ENCODE measurements around the gene TMEM209. TPM values are rescaled to one million over a fixed set of nuclear protein-coding genes. Genes with fewer than 3 reads are reported as not detected.

TMEM209 gene
- total and polyA plus RNA-seq, 4 donors: 3.8 to 13.7 (median 8.6) TPM

DNA sequence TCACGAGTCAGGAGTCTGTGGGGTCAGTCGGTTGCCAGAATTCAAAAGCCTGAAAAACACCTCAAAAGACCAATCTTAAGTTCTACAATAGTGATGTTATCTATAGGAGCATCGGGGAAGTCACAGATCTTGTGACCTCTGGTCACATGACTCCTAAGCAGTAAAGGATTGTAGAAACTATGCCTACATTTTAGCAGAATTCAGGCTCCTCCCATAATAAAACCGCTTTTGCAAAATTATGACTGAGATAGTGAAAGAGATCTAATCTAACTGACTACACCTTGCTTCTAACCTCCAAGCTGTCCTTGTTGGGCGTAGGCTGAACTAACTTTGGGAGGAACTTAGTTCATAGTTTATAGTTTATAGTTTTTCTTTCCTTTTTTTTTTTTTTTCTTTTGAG lies 19.0 kb upstream of the TMEM209 start:
- ATAC-seq (ENCODE audit: low FRiP score) (no peak), DNase-seq (no peak)
- no peaks in the 10 kb centered on the region for H3K27me3 ChIP-seq (ENCODE audit: control insufficient read depth in 1 of 2, insufficient read depth in 2 of 2, low read length in 1 of 2)
- no peaks in the 10 kb centered on the region for H3K9me3 ChIP-seq (ENCODE audit: control insufficient read depth, low read length)
- H3K4me3 ChIP-seq (ENCODE audit: low read length in 2 of 2): no peak overlapping the region
- no peaks in the 10 kb centered on the region for H3K4me1 ChIP-seq (ENCODE audit: control insufficient read depth in 1 of 2, insufficient read depth in 2 of 2, low read length in 2 of 2)
- no peak overlapping the region for H3K27ac ChIP-seq (ENCODE audit: low read depth in 1 of 2, low read length in 2 of 2)
- intact Hi-C loops (cut with DNase I): no loop called here
- H3K36me3 ChIP-seq (ENCODE audit: control insufficient read depth in 1 of 2, insufficient read depth in 2 of 2, low read length in 1 of 2): no peaks in the 10 kb centered on the region
- WGBS, 2 donors: 94 to 98% methylated on average over 5 of the region's 5 CpGs

DNA sequence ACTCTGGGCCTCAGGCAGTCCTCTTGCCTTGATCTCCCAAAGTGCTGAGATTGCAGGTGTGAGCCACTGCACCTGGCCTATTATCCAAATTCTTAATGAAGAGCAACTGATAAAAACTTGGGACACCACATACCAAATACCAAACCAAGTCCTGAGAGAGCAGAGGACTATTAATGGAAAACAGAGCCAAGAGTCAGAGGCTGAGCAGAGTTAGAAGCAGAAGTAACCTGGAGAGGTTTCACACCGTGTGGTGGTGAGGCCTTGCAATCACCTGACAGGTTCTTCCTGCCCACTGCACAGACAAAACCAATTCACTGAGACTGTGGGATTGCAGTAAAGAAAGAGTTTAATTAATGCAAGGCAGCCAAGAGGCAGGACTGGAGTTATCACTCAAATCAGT lies 18.4 kb upstream of the TMEM209 start:
- H3K36me3 ChIP-seq (ENCODE audit: control insufficient read depth in 1 of 2, insufficient read depth in 2 of 2, low read length in 1 of 2): no peaks in the 10 kb centered on the region
- H3K27ac ChIP-seq (ENCODE audit: low read depth in 1 of 2, low read length in 2 of 2): no peak overlapping the region
- DNase-seq (no peak), ATAC-seq (ENCODE audit: low FRiP score) (no peak)
- intact Hi-C loops (cut with DNase I): no loop called here
- no peak overlapping the region for H3K4me3 ChIP-seq (ENCODE audit: low read length in 2 of 2)
- no peaks in the 10 kb centered on the region for H3K4me1 ChIP-seq (ENCODE audit: control insufficient read depth in 1 of 2, insufficient read depth in 2 of 2, low read length in 2 of 2)
- no peaks in the 10 kb centered on the region for H3K27me3 ChIP-seq (ENCODE audit: control insufficient read depth in 1 of 2, insufficient read depth in 2 of 2, low read length in 1 of 2)
- H3K9me3 ChIP-seq (ENCODE audit: control insufficient read depth, low read length): no peaks in the 10 kb centered on the region
- WGBS, 2 donors: 48 to 100% methylated on average over 1 of the region's 1 CpG

- intact Hi-C loops (cut with DNase I): no loop called here
- Histone ChIP-seq H3K27me3 (ENCODE audit: control insufficient read depth in 1 of 2, insufficient read depth in 2 of 2, low read length in 1 of 2) (no peaks in the 10 kb centered on the region), H3K4me3 (ENCODE audit: low read length in 2 of 2) (no peak overlapping the region), H3K4me1 (ENCODE audit: control insufficient read depth in 1 of 2, insufficient read depth in 2 of 2, low read length in 2 of 2) (no peaks in the 10 kb centered on the region), H3K27ac (ENCODE audit: low read depth in 1 of 2, low read length in 2 of 2) (no peak overlapping the region), H3K9me3 (ENCODE audit: control insufficient read depth, low read length) (no peaks in the 10 kb centered on the region), H3K36me3 (ENCODE audit: control insufficient read depth in 1 of 2, insufficient read depth in 2 of 2, low read length in 1 of 2) (no peaks in the 10 kb centered on the region)
- ATAC-seq (ENCODE audit: low FRiP score) (no peak), DNase-seq (no peak)
- WGBS, 2 donors: 94 to 97% methylated on average over 4 of the region's 4 CpGs
These were observed 16.5 kb upstream of the TMEM209 start for GRCh38 chr7:130221746-130222145.

- no peak for ATAC-seq (ENCODE audit: low FRiP score)
- Histone ChIP-seq H3K27ac (ENCODE audit: low read depth in 1 of 2, low read length in 2 of 2) (no peak overlapping the region), H3K9me3 (ENCODE audit: control insufficient read depth, low read length) (no peaks in the 10 kb centered on the region), H3K36me3 (ENCODE audit: control insufficient read depth in 1 of 2, insufficient read depth in 2 of 2, low read length in 1 of 2) (no peaks in the 10 kb centered on the region), H3K4me1 (ENCODE audit: control insufficient read depth in 1 of 2, insufficient read depth in 2 of 2, low read length in 2 of 2) (no peaks in the 10 kb centered on the region), H3K4me3 (ENCODE audit: low read length in 2 of 2) (no peak overlapping the region), H3K27me3 (ENCODE audit: control insufficient read depth in 1 of 2, insufficient read depth in 2 of 2, low read length in 1 of 2) (no peaks in the 10 kb centered on the region)
- WGBS, 2 donors: 88 to 94% methylated on average over 9 of the region's 9 CpGs
- intact Hi-C loops (cut with DNase I): no loop called here
- DNase-seq: no peak
These were observed 14.7 kb upstream of the TMEM209 start for GRCh38 chr7:130219871-130220270.

- Histone ChIP-seq H3K9me3 (ENCODE audit: control insufficient read depth, low read length) (no peaks in the 10 kb centered on the region), H3K27ac (ENCODE audit: low read depth in 1 of 2, low read length in 2 of 2) (no peak overlapping the region), H3K27me3 (ENCODE audit: control insufficient read depth in 1 of 2, insufficient read depth in 2 of 2, low read length in 1 of 2) (no peaks in the 10 kb centered on the region), H3K36me3 (ENCODE audit: control insufficient read depth in 1 of 2, insufficient read depth in 2 of 2, low read length in 1 of 2) (no peaks in the 10 kb centered on the region), H3K4me3 (ENCODE audit: low read length in 2 of 2) (no peak overlapping the region), H3K4me1 (ENCODE audit: control insufficient read depth in 1 of 2, insufficient read depth in 2 of 2, low read length in 2 of 2) (no peaks in the 10 kb centered on the region)
- intact Hi-C loops (cut with DNase I): no loop called here
- DNase-seq (no peak), ATAC-seq (ENCODE audit: low FRiP score) (no peak)
- 90 to 93% methylated on average over 5 of the region's 5 CpGs for WGBS, 2 donors
These were observed 13.8 kb upstream of the TMEM209 start for GRCh38 chr7:130218806-130219620.

DNA sequence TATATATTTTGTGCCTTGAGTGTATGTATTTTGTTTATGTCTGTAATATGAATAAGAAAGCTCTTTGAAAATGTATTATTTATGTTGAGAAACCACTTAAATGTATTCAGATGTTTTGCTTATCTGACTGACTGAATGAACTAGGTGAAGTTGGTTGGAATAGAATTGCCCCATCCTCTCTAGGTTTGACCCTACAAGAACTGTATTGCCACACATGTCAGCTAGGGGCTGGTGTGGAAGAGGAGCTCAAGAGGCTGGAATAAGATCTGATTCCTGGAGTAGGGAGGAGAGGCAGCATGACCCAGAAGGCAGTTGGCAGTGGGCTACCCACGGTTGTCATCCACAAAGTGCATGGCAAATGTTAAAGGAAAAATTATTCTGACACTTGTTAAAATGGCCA lies 11.5 kb upstream of the TMEM209 start:
- intact Hi-C loops (cut with DNase I): no loop called here
- Histone ChIP-seq H3K9me3 (ENCODE audit: control insufficient read depth, low read length) (no peaks in the 10 kb centered on the region), H3K4me3 (ENCODE audit: low read length in 2 of 2) (no peak overlapping the region), H3K27me3 (ENCODE audit: control insufficient read depth in 1 of 2, insufficient read depth in 2 of 2, low read length in 1 of 2) (no peaks in the 10 kb centered on the region), H3K36me3 (ENCODE audit: control insufficient read depth in 1 of 2, insufficient read depth in 2 of 2, low read length in 1 of 2) (no peaks in the 10 kb centered on the region), H3K4me1 (ENCODE audit: control insufficient read depth in 1 of 2, insufficient read depth in 2 of 2, low read length in 2 of 2) (no peaks in the 10 kb centered on the region), H3K27ac (ENCODE audit: low read depth in 1 of 2, low read length in 2 of 2) (no peak overlapping the region)
- DNase-seq: no peak
- no peak for ATAC-seq (ENCODE audit: low FRiP score)
- WGBS, 2 donors: 76 to 79% methylated on average over 1 of the region's 1 CpG

GRCh38 chr7:130216025-130216424 lies 10.8 kb upstream of the TMEM209 start:
- H3K27me3 ChIP-seq (ENCODE audit: control insufficient read depth in 1 of 2, insufficient read depth in 2 of 2, low read length in 1 of 2): no peaks in the 10 kb centered on the region
- no peaks in the 10 kb centered on the region for H3K4me1 ChIP-seq (ENCODE audit: control insufficient read depth in 1 of 2, insufficient read depth in 2 of 2, low read length in 2 of 2)
- ATAC-seq (ENCODE audit: low FRiP score) (no peak), DNase-seq (no peak)
- no peak overlapping the region for H3K27ac ChIP-seq (ENCODE audit: low read depth in 1 of 2, low read length in 2 of 2)
- no peaks in the 10 kb centered on the region for H3K9me3 ChIP-seq (ENCODE audit: control insufficient read depth, low read length)
- H3K4me3 ChIP-seq (ENCODE audit: low read length in 2 of 2): no peak overlapping the region
- WGBS, 2 donors: 92 to 94% methylated on average over 9 of the region's 9 CpGs
- H3K36me3 ChIP-seq (ENCODE audit: control insufficient read depth in 1 of 2, insufficient read depth in 2 of 2, low read length in 1 of 2): no peaks in the 10 kb centered on the region
- intact Hi-C loops (cut with DNase I): no loop called here

GRCh38 chr7:130213828-130214227 lies 8.6 kb upstream of the TMEM209 start:
- no peaks in the 10 kb centered on the region for H3K27me3 ChIP-seq (ENCODE audit: control insufficient read depth in 1 of 2, insufficient read depth in 2 of 2, low read length in 1 of 2)
- H3K9me3 ChIP-seq (ENCODE audit: control insufficient read depth, low read length): no peaks in the 10 kb centered on the region
- intact Hi-C loops (cut with DNase I): no loop called here
- WGBS, 2 donors: 95 to 96% methylated on average over 1 of the region's 1 CpG
- ATAC-seq (ENCODE audit: low FRiP score) (no peak), DNase-seq (no peak)
- no peak overlapping the region for H3K4me3 ChIP-seq (ENCODE audit: low read length in 2 of 2)
- H3K36me3 ChIP-seq (ENCODE audit: control insufficient read depth in 1 of 2, insufficient read depth in 2 of 2, low read length in 1 of 2): no peaks in the 10 kb centered on the region
- H3K27ac ChIP-seq (ENCODE audit: low read depth in 1 of 2, low read length in 2 of 2): no peak overlapping the region
- no peaks in the 10 kb centered on the region for H3K4me1 ChIP-seq (ENCODE audit: control insufficient read depth in 1 of 2, insufficient read depth in 2 of 2, low read length in 2 of 2)

DNA sequence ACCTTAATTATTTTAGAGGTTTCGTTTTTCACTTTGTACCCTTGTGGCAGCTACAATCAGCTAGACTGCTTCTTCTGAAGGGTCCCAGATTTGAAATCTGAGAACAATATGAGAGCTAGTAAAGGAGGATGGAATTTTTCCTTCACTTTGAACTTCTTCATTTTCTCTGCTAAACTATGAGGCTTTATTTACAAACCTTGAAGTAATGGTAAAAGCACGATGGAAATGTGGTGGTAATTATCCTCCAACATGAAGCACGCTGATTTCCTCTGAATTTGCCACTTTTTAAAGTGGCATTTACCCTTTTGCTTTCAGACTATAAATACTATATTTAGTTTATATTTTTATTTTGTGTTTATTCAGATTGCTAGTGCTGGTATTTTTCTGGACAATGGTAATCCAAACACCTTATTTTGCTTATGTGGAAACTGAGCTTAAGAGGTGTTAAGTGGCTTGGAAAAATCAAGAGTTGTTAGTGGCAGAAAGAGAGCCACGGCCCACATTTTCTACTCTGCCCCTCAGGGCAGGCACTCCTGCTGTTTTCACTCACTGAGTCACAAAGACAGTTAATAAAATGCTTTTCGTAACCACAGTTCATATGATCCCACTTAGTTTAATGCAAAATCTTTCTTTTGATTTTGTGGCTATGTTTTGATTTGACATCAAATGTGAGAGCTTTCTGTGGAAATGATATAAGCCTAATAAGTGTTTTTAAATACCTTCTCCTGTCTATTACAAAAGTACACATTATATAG lies 5.2 kb upstream of the TMEM209 start:
- no peaks in the 10 kb centered on the region for H3K4me1 ChIP-seq (ENCODE audit: control insufficient read depth in 1 of 2, insufficient read depth in 2 of 2, low read length in 2 of 2)
- DNase-seq (no peak), ATAC-seq (ENCODE audit: low FRiP score) (no peak)
- H3K4me3 ChIP-seq (ENCODE audit: low read length in 2 of 2): no peak overlapping the region
- H3K27me3 ChIP-seq (ENCODE audit: control insufficient read depth in 1 of 2, insufficient read depth in 2 of 2, low read length in 1 of 2): no peaks in the 10 kb centered on the region
- intact Hi-C loops (cut with DNase I): no loop called here
- H3K36me3 ChIP-seq (ENCODE audit: control insufficient read depth in 1 of 2, insufficient read depth in 2 of 2, low read length in 1 of 2): no peaks in the 10 kb centered on the region
- no peaks in the 10 kb centered on the region for H3K9me3 ChIP-seq (ENCODE audit: control insufficient read depth, low read length)
- WGBS, 2 donors: 64 to 66% methylated on average over 5 of the region's 5 CpGs
- H3K27ac ChIP-seq (ENCODE audit: low read depth in 1 of 2, low read length in 2 of 2): no peak overlapping the region
